ENCODE data around the gene RNF208.

Gene RNF208

GRCh38 chr9:137194388-137194787 lies 27.7 kb downstream of the RNF208 start:
- no peak for DNase-seq

- no peak for DNase-seq
Measured at GRCh38 chr9:137193771-137194170, 28.3 kb downstream of the RNF208 start.

- DNase-seq, result no peak
Measured at GRCh38 chr9:137192859-137193258, 29.2 kb downstream of the RNF208 start.

- no peak for DNase-seq
Measured at GRCh38 chr9:137192448-137192780, 29.6 kb downstream of the RNF208 start.

GRCh38 chr9:137191691-137192447 lies 30.2 kb downstream of the RNF208 start:
- no peak for DNase-seq

- DNase-seq, result no peak
Measured at GRCh38 chr9:137191245-137191644, 30.8 kb downstream of the RNF208 start.

- DNase-seq, result no peak
Measured at GRCh38 chr9:137190315-137190856, 31.7 kb downstream of the RNF208 start.

- no peak for DNase-seq
Measured at GRCh38 chr9:137189297-137190295, 32.4 kb downstream of the RNF208 start.

- peak; percentile 97 for DNase-seq
Measured at GRCh38 chr9:137188490-137189296, 33.3 kb downstream of the RNF208 start, which contains the start of the genes ANAPC2 and SSNA1. TSS of gene ANAPC2 (minus strand) at chr9:137188560. CDS start at chr9:137188532, 28 bp downstream. TSS of gene SSNA1 (plus strand) at chr9:137188676. CDS start at chr9:137188727, 51 bp downstream.

- no peak for DNase-seq
Measured at GRCh38 chr9:137188086-137188489, 34.0 kb downstream of the RNF208 start.

GRCh38 chr9:137187386-137187785 lies 34.7 kb downstream of the RNF208 start:
- no peak for DNase-seq

- DNase-seq, result no peak
Measured at GRCh38 chr9:137186385-137186784, 35.7 kb downstream of the RNF208 start.

- no peak for DNase-seq
Measured at GRCh38 chr9:137185921-137186320, 36.1 kb downstream of the RNF208 start.

GRCh38 chr9:137184881-137185660 lies 37.0 kb downstream of the RNF208 start:
- DNase-seq, result no peak

- no peak for DNase-seq
Measured at GRCh38 chr9:137183980-137184595, 38.0 kb downstream of the RNF208 start.

- no peak for DNase-seq
Measured at GRCh38 chr9:137182836-137183235, 39.2 kb downstream of the RNF208 start.

GRCh38 chr9:137181680-137182079 lies 40.4 kb downstream of the RNF208 start:
- no peak for DNase-seq

- no peak for DNase-seq
Measured at GRCh38 chr9:137180491-137180890, 41.5 kb downstream of the RNF208 start.

- DNase-seq, result no peak
Measured at GRCh38 chr9:137179761-137180160, 42.3 kb downstream of the RNF208 start.

GRCh38 chr9:137178939-137179630 lies 43.0 kb downstream of the RNF208 start:
- DNase-seq, result no peak

All from right kidney (tissue), 1 donor.